Right atrium auricular region (tissue), 2 donors: ENCODE data around the gene DUSP9. TPM values are rescaled to one million over a fixed set of nuclear protein-coding genes. Genes with fewer than 3 reads are reported as not detected.

Experiments
- DNase-seq: peaks from one replicate; pipeline ENCODE4 v3.0.0-alpha.2; 2019; ENCODE audit warnings: low spot score
- H3K27ac ChIP-seq, 2 donors: fragments of 200-600 bp; sonication (generic); 1 replicate in 1 of 2; 2 replicates in 1 of 2; pipeline ENCODE4 v1.5.1; 2016 to 2019
- H3K27me3 ChIP-seq, 2 donors: fragments of 200-600 bp; sonication (generic); one replicate each; pipeline versions ENCODE4 v1.5.1 to v1.6.0; 2017 to 2019
- H3K36me3 ChIP-seq: fragments of 200-600 bp; sonication (generic); one replicate; pipeline ENCODE4 v1.5.1; 2016
- H3K4me1 ChIP-seq, 2 donors: fragments of 200-600 bp; sonication (generic); one replicate each; pipeline versions ENCODE4 v1.5.1 to v1.6.0; 2017 to 2019
- H3K4me3 ChIP-seq, 2 donors: fragments of 200-600 bp; sonication (generic); 1 replicate in 1 of 2; 2 replicates in 1 of 2; pipeline ENCODE4 v1.5.1; 2017 to 2019; ENCODE audit warnings: mild to moderate bottlenecking in 1 of 2, moderate library complexity in 1 of 2
- H3K9me3 ChIP-seq, 2 donors: fragments of 200-600 bp; sonication (generic); one replicate each; pipeline ENCODE4 v1.5.1; 2019
- total RNA-seq, 2 donors: library from RNA; depleted of rRNA; stranded (reverse); fragments of >200 nt; gene quantifications; one replicate each; pipeline ENCODE4 v1.1.0, GENCODE V29; 2016
- TF ChIP-seq, protein P1 (sequence below), 2 donors: fragments of 200-600 bp; sonication (generic); IDR thresholded peaks; one replicate each; pipeline ENCODE4 v1.5.1; 2019; ENCODE audit warnings: antibody characterized with exemption in 2 of 2

The DUSP9 gene
- total RNA-seq, 2 donors from 2014 or later, result not detected

GRCh38 chrX:153640045-153640686 is 6.8 kb upstream of the DUSP9 start:
- H3K4me3 ChIP-seq, result no peak overlapping the region
- H3K36me3 ChIP-seq, result no peaks in the 10 kb centered on the region
- TF ChIP-seq, protein P1, sequence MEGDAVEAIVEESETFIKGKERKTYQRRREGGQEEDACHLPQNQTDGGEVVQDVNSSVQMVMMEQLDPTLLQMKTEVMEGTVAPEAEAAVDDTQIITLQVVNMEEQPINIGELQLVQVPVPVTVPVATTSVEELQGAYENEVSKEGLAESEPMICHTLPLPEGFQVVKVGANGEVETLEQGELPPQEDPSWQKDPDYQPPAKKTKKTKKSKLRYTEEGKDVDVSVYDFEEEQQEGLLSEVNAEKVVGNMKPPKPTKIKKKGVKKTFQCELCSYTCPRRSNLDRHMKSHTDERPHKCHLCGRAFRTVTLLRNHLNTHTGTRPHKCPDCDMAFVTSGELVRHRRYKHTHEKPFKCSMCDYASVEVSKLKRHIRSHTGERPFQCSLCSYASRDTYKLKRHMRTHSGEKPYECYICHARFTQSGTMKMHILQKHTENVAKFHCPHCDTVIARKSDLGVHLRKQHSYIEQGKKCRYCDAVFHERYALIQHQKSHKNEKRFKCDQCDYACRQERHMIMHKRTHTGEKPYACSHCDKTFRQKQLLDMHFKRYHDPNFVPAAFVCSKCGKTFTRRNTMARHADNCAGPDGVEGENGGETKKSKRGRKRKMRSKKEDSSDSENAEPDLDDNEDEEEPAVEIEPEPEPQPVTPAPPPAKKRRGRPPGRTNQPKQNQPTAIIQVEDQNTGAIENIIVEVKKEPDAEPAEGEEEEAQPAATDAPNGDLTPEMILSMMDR (IDR thresholded peaks at IDR 0.05), result no peak
- H3K27me3 ChIP-seq, result peaks cover 0 to 16% of the 10 kb centered on the region in 2 donors
- H3K27ac ChIP-seq, result no peak overlapping the region
- H3K4me1 ChIP-seq, result peaks cover 0 to 20% of the 10 kb centered on the region in 2 donors
- H3K9me3 ChIP-seq, result no peaks in the 10 kb centered on the region
- DNase-seq, result no peak

GRCh38 chrX:153640736-153641575 is 6.0 kb upstream of the DUSP9 start:
- no peaks in the 10 kb centered on the region for H3K36me3 ChIP-seq
- peaks cover 0 to 20% of the 10 kb centered on the region in 2 donors for H3K4me1 ChIP-seq
- no peak overlapping the region for H3K27ac ChIP-seq
- no peak for DNase-seq
- no peaks in the 10 kb centered on the region for H3K9me3 ChIP-seq
- no peak overlapping the region for H3K4me3 ChIP-seq
- H3K27me3 ChIP-seq, result peaks cover 0 to 16% of the 10 kb centered on the region in 2 donors
- TF ChIP-seq, protein P1 (IDR thresholded peaks at IDR 0.05), result no peak

DNA sequence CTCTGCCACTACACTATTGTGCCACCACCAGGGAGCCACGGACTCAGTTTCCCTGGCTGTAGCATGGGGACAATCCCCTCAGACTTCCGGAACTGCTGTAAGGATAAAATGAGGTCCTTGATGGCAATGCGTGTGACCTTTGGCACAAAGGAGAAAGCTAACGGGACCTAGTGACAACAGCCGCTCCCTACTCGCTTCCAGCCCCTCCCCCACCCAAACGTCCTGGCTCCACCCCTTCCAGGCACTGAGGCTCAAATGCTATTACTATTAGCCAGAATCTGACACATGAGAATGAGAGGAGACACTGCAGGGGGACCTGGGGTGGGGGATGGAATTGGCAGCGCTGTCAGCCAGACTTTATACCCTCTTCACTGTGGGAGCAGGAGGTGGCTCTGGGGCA is 5.4 kb upstream of the DUSP9 start:
- no peak overlapping the region for H3K4me3 ChIP-seq
- no peaks in the 10 kb centered on the region for H3K9me3 ChIP-seq
- TF ChIP-seq, protein P1 (IDR thresholded peaks at IDR 0.05), result no peak
- H3K36me3 ChIP-seq, result no peaks in the 10 kb centered on the region
- H3K27me3 ChIP-seq, result peaks cover 0 to 18% of the 10 kb centered on the region in 2 donors
- peaks cover 0 to 20% of the 10 kb centered on the region in 2 donors for H3K4me1 ChIP-seq
- no peak for DNase-seq
- no peak overlapping the region for H3K27ac ChIP-seq

GRCh38 chrX:153642051-153642654 is 4.8 kb upstream of the DUSP9 start:
- no peak for DNase-seq

GRCh38 chrX:153642655-153643430 is 4.2 kb upstream of the DUSP9 start:
- Histone ChIP-seq H3K4me1 (peaks cover 0 to 20% of the 10 kb centered on the region in 2 donors), H3K36me3 (no peaks in the 10 kb centered on the region), H3K27ac (no peak overlapping the region), H3K4me3 (peak overlapping the region in 1 of 2 donors; percentile 34), H3K9me3 (no peaks in the 10 kb centered on the region), H3K27me3 (peaks cover 0 to 27% of the 10 kb centered on the region in 2 donors)
- DNase-seq, result no peak
- TF ChIP-seq, protein P1 (IDR thresholded peaks at IDR 0.05), result no peak

More at GRCh38 chrX:153642051-153642654, 4.8 kb upstream of the DUSP9 start:
- H3K4me3 ChIP-seq, result peak overlapping the region in 1 of 2 donors; percentile 34
- H3K36me3 ChIP-seq, result no peaks in the 10 kb centered on the region
- H3K9me3 ChIP-seq, result no peaks in the 10 kb centered on the region
- H3K27ac ChIP-seq, result no peak overlapping the region
- peaks cover 0 to 21% of the 10 kb centered on the region in 2 donors for H3K27me3 ChIP-seq
- peaks cover 0 to 20% of the 10 kb centered on the region in 2 donors for H3K4me1 ChIP-seq
- TF ChIP-seq, protein P1 (IDR thresholded peaks at IDR 0.05), result no peak
